Right atrium auricular region (tissue), 2 donors: ENCODE results near the gene WDR1. TPM values are rescaled to one million over a fixed set of nuclear protein-coding genes. Genes with fewer than 3 reads are reported as not detected.
A peak's percentile ranks its signal among the peaks of the same experiment; 100 is the strongest.

ENCODE experiments used
- DNase-seq: peaks from one replicate; pipeline ENCODE4 v3.0.0-alpha.2; 2019; ENCODE audit warnings: low spot score
- H3K27ac ChIP-seq, 2 donors: fragments of 200-600 bp; sonication (generic); 1 replicate in 1 of 2; 2 replicates in 1 of 2; pipeline ENCODE4 v1.5.1; 2016 to 2019
- H3K27me3 ChIP-seq, 2 donors: fragments of 200-600 bp; sonication (generic); one replicate each; pipeline versions ENCODE4 v1.5.1 to v1.6.0; 2017 to 2019
- H3K36me3 ChIP-seq: fragments of 200-600 bp; sonication (generic); one replicate; pipeline ENCODE4 v1.5.1; 2016
- H3K4me1 ChIP-seq, 2 donors: fragments of 200-600 bp; sonication (generic); one replicate each; pipeline versions ENCODE4 v1.5.1 to v1.6.0; 2017 to 2019
- H3K4me3 ChIP-seq, 2 donors: fragments of 200-600 bp; sonication (generic); 1 replicate in 1 of 2; 2 replicates in 1 of 2; pipeline ENCODE4 v1.5.1; 2017 to 2019; ENCODE audit warnings: mild to moderate bottlenecking in 1 of 2, moderate library complexity in 1 of 2
- H3K9me3 ChIP-seq, 2 donors: fragments of 200-600 bp; sonication (generic); one replicate each; pipeline ENCODE4 v1.5.1; 2019
- CTCF ChIP-seq, 2 donors: fragments of 200-600 bp; sonication (generic); IDR thresholded peaks; one replicate each; pipeline ENCODE4 v1.5.1; 2019; ENCODE audit warnings: antibody characterized with exemption in 2 of 2
- total RNA-seq, 2 donors: library from RNA; depleted of rRNA; stranded (reverse); fragments of >200 nt; gene quantifications; one replicate each; pipeline ENCODE4 v1.1.0, GENCODE V29; 2016

WDR1 gene
- total RNA-seq, 2 donors from 2014 or later, result 109 to 216 TPM

- TF ChIP-seq CTCF (IDR thresholded peaks at IDR 0.05), result no peak
- peak overlapping the region; percentile 90 to 96 for H3K27ac ChIP-seq
- H3K4me1 ChIP-seq, result peaks cover 0 to 100% of the 10 kb centered on the region in 2 donors
- peaks cover 88% of the 10 kb centered on the region for H3K36me3 ChIP-seq
- no peaks in the 10 kb centered on the region for H3K27me3 ChIP-seq
- DNase-seq, result no peak
- H3K9me3 ChIP-seq, result no peaks in the 10 kb centered on the region
- H3K4me3 ChIP-seq, result no peak overlapping the region
Observed at GRCh38 chr4:10096978-10097335, 19.6 kb downstream of the WDR1 start.

GRCh38 chr4:10096201-10096977 is 20.2 kb downstream of the WDR1 start:
- H3K27me3 ChIP-seq, result no peaks in the 10 kb centered on the region
- H3K9me3 ChIP-seq, result no peaks in the 10 kb centered on the region
- peaks cover 0 to 100% of the 10 kb centered on the region in 2 donors for H3K4me1 ChIP-seq
- no peak for TF ChIP-seq CTCF (IDR thresholded peaks at IDR 0.05)
- DNase-seq, result peak; percentile 80
- no peak overlapping the region for H3K4me3 ChIP-seq
- peaks cover 88% of the 10 kb centered on the region for H3K36me3 ChIP-seq
- H3K27ac ChIP-seq, result peak overlapping the region; percentile 90 to 96

GRCh38 chr4:10095296-10095991 is 21.2 kb downstream of the WDR1 start:
- no peaks in the 10 kb centered on the region for H3K27me3 ChIP-seq
- peaks cover 89% of the 10 kb centered on the region for H3K36me3 ChIP-seq
- H3K4me3 ChIP-seq, result no peak overlapping the region
- H3K27ac ChIP-seq, result peak overlapping the region; percentile 90 to 96
- no peaks in the 10 kb centered on the region for H3K9me3 ChIP-seq
- DNase-seq, result no peak
- peaks cover 0 to 99% of the 10 kb centered on the region in 2 donors for H3K4me1 ChIP-seq
- TF ChIP-seq CTCF (IDR thresholded peaks at IDR 0.05), result no peak

GRCh38 chr4:10094841-10095240 is 21.8 kb downstream of the WDR1 start:
- DNase-seq, result no peak
- H3K27ac ChIP-seq, result peak overlapping the region; percentile 90 to 96
- no peaks in the 10 kb centered on the region for H3K9me3 ChIP-seq
- TF ChIP-seq CTCF (IDR thresholded peaks at IDR 0.05), result no peak
- H3K36me3 ChIP-seq, result peaks cover 89% of the 10 kb centered on the region
- H3K27me3 ChIP-seq, result no peaks in the 10 kb centered on the region
- peaks cover 0 to 99% of the 10 kb centered on the region in 2 donors for H3K4me1 ChIP-seq
- no peak overlapping the region for H3K4me3 ChIP-seq

- TF ChIP-seq CTCF (IDR thresholded peaks at IDR 0.05), result no peak
- no peaks in the 10 kb centered on the region for H3K9me3 ChIP-seq
- no peak overlapping the region for H3K4me3 ChIP-seq
- H3K4me1 ChIP-seq, result peaks cover 0 to 99% of the 10 kb centered on the region in 2 donors
- DNase-seq, result no peak
- H3K27ac ChIP-seq, result peak overlapping the region; percentile 90 to 96
- H3K36me3 ChIP-seq, result peaks cover 80% of the 10 kb centered on the region
- no peaks in the 10 kb centered on the region for H3K27me3 ChIP-seq
Observed at GRCh38 chr4:10093801-10094552, 22.6 kb downstream of the WDR1 start.
